MM.1S (cell line): ENCODE measurements around the gene EMILIN2.

ENCODE experiments used
- CTCF ChIP-seq: fragments of 300-600 bp; sonication (generic); IDR thresholded peaks from 2 replicates; pipeline ENCODE4 v1.5.1; 2016; ENCODE audit warnings: antibody characterized with exemption, low read length, mixed read lengths
- EZH2 ChIP-seq: fragments of 300-600 bp; sonication (generic); optimal IDR thresholded peaks from 2 replicates; pipeline ENCODE3; 2017; ENCODE audit warnings: low read depth, mild to moderate bottlenecking, antibody characterized with exemption, low read length, mixed read lengths

- TF ChIP-seq EZH2 (no peak), CTCF (no peak)
Observed at GRCh38 chr18:2926528-2926927, 79.7 kb downstream of the EMILIN2 start.
